Mesenchymal stem cell (in vitro differentiated cells and primary cell): ENCODE measurements around the gene IL20RA.

Source experiments
- DNase-seq: peaks from one replicate; pipeline ENCODE4 v3.0.0-alpha.2; 2013
- H2AFZ ChIP-seq: one replicate; pipeline ENCODE4 v1.6.1; 2013; ENCODE audit warnings: low read depth, mild to moderate bottlenecking, control low read depth, inconsistent platforms, low read length, moderate library complexity
- H2AK5ac ChIP-seq: 2 replicates; pipeline ENCODE4 v1.6.1; 2013; ENCODE audit warnings: low read length, moderate library complexity, mild to moderate bottlenecking, inconsistent platforms; ENCODE audit not compliant: severe bottlenecking
- H2BK120ac ChIP-seq: one replicate; pipeline ENCODE4 v1.6.1; 2013; ENCODE audit warnings: low read depth, mild to moderate bottlenecking, inconsistent platforms, low read length, moderate library complexity
- H2BK12ac ChIP-seq, 2 experiments: one replicate each; pipeline ENCODE4 v1.6.1; 2013; ENCODE audit warnings: inconsistent platforms in 2 of 2, low read length in 2 of 2, mild to moderate bottlenecking in 2 of 2, moderate library complexity in 2 of 2, control low read depth in 1 of 2
- H2BK15ac ChIP-seq: one replicate; pipeline ENCODE4 v1.6.1; 2013; ENCODE audit warnings: mild to moderate bottlenecking, low read depth, inconsistent platforms; ENCODE audit not compliant: poor library complexity, severe bottlenecking
- H2BK5ac ChIP-seq: 2 replicates; pipeline ENCODE4 v1.6.1; 2013; ENCODE audit warnings: low read depth, mild to moderate bottlenecking, low read length, control low read depth, inconsistent platforms; ENCODE audit not compliant: poor library complexity, severe bottlenecking
- H3K14ac ChIP-seq, 2 experiments: one replicate each; pipeline ENCODE4 v1.6.1; 2013; ENCODE audit warnings: inconsistent platforms in 2 of 2, low read length in 2 of 2, control low read depth in 1 of 2, mild to moderate bottlenecking in 1 of 2, moderate library complexity in 1 of 2
- H3K18ac ChIP-seq, 2 experiments: one replicate each; pipeline ENCODE4 v1.6.1; 2013; ENCODE audit warnings: inconsistent platforms in 2 of 2, low read length in 2 of 2, control low read depth in 1 of 2, low read depth in 1 of 2, mild to moderate bottlenecking in 1 of 2
- H3K23ac ChIP-seq, 2 experiments: one replicate each; pipeline ENCODE4 v1.6.1; 2013; ENCODE audit warnings: inconsistent platforms in 2 of 2, low read length in 2 of 2, mild to moderate bottlenecking in 2 of 2, moderate library complexity in 2 of 2, control low read depth in 1 of 2
- H3K27ac ChIP-seq: 2 replicates; pipeline ENCODE4 v1.5.1; 2013; ENCODE audit warnings: mild to moderate bottlenecking, moderate library complexity, low read length, control low read depth, inconsistent platforms; ENCODE audit not compliant: poor library complexity, severe bottlenecking
- H3K27me3 ChIP-seq, 2 experiments: 2 replicates each; pipeline versions ENCODE4 v1.6.1 to v1.7.0; 2013; ENCODE audit warnings: low read length in 2 of 2, mild to moderate bottlenecking in 2 of 2, moderate library complexity in 2 of 2, control low read depth in 1 of 2, inconsistent platforms in 1 of 2; ENCODE audit not compliant: control insufficient read depth in 1 of 2, insufficient read depth in 1 of 2
- H3K36me3 ChIP-seq, 2 experiments: 2 replicates each; pipeline versions ENCODE4 v1.6.1 to v1.7.0; 2013; ENCODE audit warnings: low read length in 2 of 2, control low read depth in 1 of 2, inconsistent platforms in 1 of 2, low read depth in 1 of 2, mild to moderate bottlenecking in 1 of 2; ENCODE audit not compliant: insufficient read depth in 2 of 2, control insufficient read depth in 1 of 2
- H3K4ac ChIP-seq, 2 experiments: one replicate each; pipeline ENCODE4 v1.6.1; 2013; ENCODE audit warnings: inconsistent platforms in 2 of 2, low read length in 2 of 2, mild to moderate bottlenecking in 2 of 2, moderate library complexity in 2 of 2, control low read depth in 1 of 2, low read depth in 1 of 2
- H3K4me1 ChIP-seq: 2 replicates; pipeline ENCODE4 v1.6.1; 2013; ENCODE audit warnings: low read depth, low read length, control low read depth; ENCODE audit not compliant: control insufficient read depth, insufficient read depth
- H3K4me2 ChIP-seq: 2 replicates; pipeline ENCODE4 v1.6.1; 2013; ENCODE audit warnings: low read length, mild to moderate bottlenecking, inconsistent platforms; ENCODE audit not compliant: poor library complexity, severe bottlenecking
- H3K4me3 ChIP-seq, 2 experiments: 2 replicates each; pipeline versions ENCODE4 v1.5.1 to v1.7.0; 2013; ENCODE audit warnings: low read length in 2 of 2, mild to moderate bottlenecking in 2 of 2, control low read depth in 1 of 2, low read depth in 1 of 2; ENCODE audit not compliant: insufficient read depth in 1 of 2
- H3K79me1 ChIP-seq: replicated peaks from 2 replicates; pipeline ENCODE4 v1.6.1; 2013; ENCODE audit warnings: mild to moderate bottlenecking, control low read depth, low read length, inconsistent platforms; ENCODE audit not compliant: poor library complexity, severe bottlenecking
- H3K9ac ChIP-seq: 2 replicates; pipeline ENCODE4 v1.7.0; 2013; ENCODE audit warnings: mild to moderate bottlenecking, low read length, moderate library complexity
- H3K9me3 ChIP-seq: 2 replicates; pipeline ENCODE4 v1.7.0; 2013; ENCODE audit warnings: mild to moderate bottlenecking, low read length; ENCODE audit not compliant: control insufficient read depth
- H4K8ac ChIP-seq: one replicate; pipeline ENCODE4 v1.6.1; 2013; ENCODE audit warnings: inconsistent platforms, mild to moderate bottlenecking, low read length, moderate library complexity
- H4K91ac ChIP-seq: one replicate; pipeline ENCODE4 v1.6.1; 2013; ENCODE audit warnings: mild to moderate bottlenecking, low read length, inconsistent platforms
- WGBS: methylation state at CpG from one replicate; pipeline ENCODE4 v1.1.7; 2013; ENCODE audit warnings: mixed read lengths; 5-methylcytosine and 5-hydroxymethylcytosine counted together

Gene IL20RA

GRCh38 chr6:137036566-137037300 lies 8.0 kb downstream of the IL20RA start:
- Histone ChIP-seq H2BK12ac (no peak overlapping the region), H2BK5ac (no peak overlapping the region), H3K4ac (no peak overlapping the region), H3K4me2 (no peak overlapping the region), H2BK15ac (no peak overlapping the region), H4K91ac (no peak overlapping the region), H3K23ac (no peak overlapping the region), H2AFZ (no peak overlapping the region), H3K4me1 (no peaks in the 10 kb centered on the region), H3K18ac (peak overlapping the region in 1 of 2 experiments; percentile 28), H3K14ac (no peak overlapping the region), H3K4me3 (no peak overlapping the region), H3K9me3 (no peaks in the 10 kb centered on the region), H3K27ac (no peak overlapping the region), H3K9ac (no peak overlapping the region), H3K79me1 (no peaks in the 10 kb centered on the region), H4K8ac (no peak overlapping the region), H3K36me3 (no peaks in the 10 kb centered on the region), H2AK5ac (no peak overlapping the region), H3K27me3 (peaks cover 0 to 15% of the 10 kb centered on the region in 2 experiments), H2BK120ac (no peak overlapping the region)
- peak; percentile 33 for DNase-seq
- 69% methylated on average over 5 of the region's 6 CpGs for WGBS

- Histone ChIP-seq H2BK15ac (no peak overlapping the region), H2BK12ac (no peak overlapping the region), H4K91ac (no peak overlapping the region), H3K4me1 (no peaks in the 10 kb centered on the region), H3K14ac (no peak overlapping the region), H2AFZ (no peak overlapping the region), H3K18ac (no peak overlapping the region), H3K4me3 (no peak overlapping the region), H3K36me3 (no peaks in the 10 kb centered on the region), H3K9ac (no peak overlapping the region), H2BK120ac (no peak overlapping the region), H3K79me1 (no peaks in the 10 kb centered on the region), H3K23ac (no peak overlapping the region), H3K27ac (no peak overlapping the region), H2BK5ac (no peak overlapping the region), H3K9me3 (no peaks in the 10 kb centered on the region), H3K27me3 (peaks cover 0 to 12% of the 10 kb centered on the region in 2 experiments), H4K8ac (no peak overlapping the region), H3K4ac (no peak overlapping the region), H2AK5ac (no peak overlapping the region), H3K4me2 (no peak overlapping the region)
- peak; percentile 86 for DNase-seq
- no CpG with 5 or more reads among the region's 2 CpGs for WGBS
These were observed 10.9 kb downstream of the IL20RA start for GRCh38 chr6:137033828-137034227.

GRCh38 chr6:137031122-137031521 lies 13.6 kb downstream of the IL20RA start:
- Histone ChIP-seq H3K18ac (no peak overlapping the region), H2AK5ac (no peak overlapping the region), H3K4me2 (no peak overlapping the region)

GRCh38 chr6:137028912-137029311 lies 15.9 kb downstream of the IL20RA start:
- DNase-seq: no peak
- Histone ChIP-seq H3K79me1 (no peaks in the 10 kb centered on the region), H4K91ac (no peak overlapping the region), H2BK12ac (no peak overlapping the region), H3K27ac (no peak overlapping the region), H2AK5ac (no peak overlapping the region), H2AFZ (no peak overlapping the region), H3K4me1 (no peaks in the 10 kb centered on the region), H3K9ac (no peak overlapping the region), H4K8ac (no peak overlapping the region), H3K4ac (no peak overlapping the region), H3K9me3 (no peaks in the 10 kb centered on the region), H3K18ac (no peak overlapping the region), H3K27me3 (peaks cover 3 to 4% of the 10 kb centered on the region in 2 experiments), H2BK5ac (no peak overlapping the region), H3K14ac (no peak overlapping the region), H3K23ac (no peak overlapping the region), H2BK15ac (no peak overlapping the region), H3K4me2 (no peak overlapping the region), H3K4me3 (no peak overlapping the region), H2BK120ac (no peak overlapping the region), H3K36me3 (no peaks in the 10 kb centered on the region)
- whole genome bisulfite sequencing: 42% methylated on average over 2 of the region's 2 CpGs

More at GRCh38 chr6:137031122-137031521, 13.6 kb downstream of the IL20RA start:
- Histone ChIP-seq H3K4ac (no peak overlapping the region), H3K4me1 (no peaks in the 10 kb centered on the region), H3K23ac (no peak overlapping the region), H3K36me3 (no peaks in the 10 kb centered on the region), H3K14ac (no peak overlapping the region), H2BK15ac (no peak overlapping the region), H2BK120ac (no peak overlapping the region), H3K4me3 (no peak overlapping the region), H3K27ac (no peak overlapping the region), H3K27me3 (no peaks in the 10 kb centered on the region), H2AFZ (no peak overlapping the region), H3K9me3 (no peaks in the 10 kb centered on the region), H3K9ac (no peak overlapping the region), H3K79me1 (no peaks in the 10 kb centered on the region), H2BK5ac (no peak overlapping the region), H4K8ac (no peak overlapping the region), H4K91ac (no peak overlapping the region), H2BK12ac (no peak overlapping the region)
- no peak for DNase-seq
- WGBS: 100% methylated on average over 1 of the region's 3 CpGs
